HFFc6 (cell line): ENCODE measurements around the gene DCAF8. TPM values are rescaled to one million over a fixed set of nuclear protein-coding genes. Genes with fewer than 3 reads are reported as not detected.

Experiments used
- DNase-seq: peaks from one replicate; pipeline ENCODE4 v3.0.0-alpha.2; 2018
- H3K27ac Mint-ChIP-seq: 2 replicates; pipeline ENCODE4 v1.8.0; 2020; ENCODE audit warnings: mild to moderate bottlenecking, mixed read lengths
- H3K27me3 Mint-ChIP-seq: 2 replicates; pipeline ENCODE4 v1.8.0; 2021; ENCODE audit warnings: mild to moderate bottlenecking, moderate library complexity, mixed read lengths; ENCODE audit not compliant: insufficient read depth
- H3K36me3 Mint-ChIP-seq: 2 replicates; pipeline ENCODE4 v1.8.0; 2021; ENCODE audit warnings: low read depth, mixed read lengths
- H3K4me1 Mint-ChIP-seq: 2 replicates; pipeline ENCODE4 v1.8.0; 2020; ENCODE audit warnings: low read depth, mixed read lengths
- H3K4me3 Mint-ChIP-seq: 2 replicates; pipeline ENCODE4 v1.8.0; 2020; ENCODE audit warnings: mild to moderate bottlenecking, moderate library complexity, mixed read lengths
- H3K9me3 Mint-ChIP-seq: 2 replicates; pipeline ENCODE4 v1.8.0; 2020; ENCODE audit warnings: mild to moderate bottlenecking, mixed read lengths
- total RNA-seq, 6 experiments: library from RNA; stranded (reverse); fragmentation: NEBNext Ultra II Directional; extraction: Animal tissue kit (Norgen Biotek cat#: 25700); gene quantifications; 2 replicates in 1 of 6; 3 replicates in 5 of 6; pipeline ENCODE4 v1.2.3, GENCODE V29; 2021
- TF ChIP-seq, protein P1 (sequence below): fragments of 200-600 bp; sonication (generic); IDR thresholded peaks from 2 replicates; pipeline ENCODE4 v1.5.0; 2021; ENCODE audit warnings: antibody characterized with exemption, mild to moderate bottlenecking

The DCAF8 gene
- total RNA-seq, 6 experiments from 2014 or later = 65.9 to 73.0 (median 70.1) TPM

DNA sequence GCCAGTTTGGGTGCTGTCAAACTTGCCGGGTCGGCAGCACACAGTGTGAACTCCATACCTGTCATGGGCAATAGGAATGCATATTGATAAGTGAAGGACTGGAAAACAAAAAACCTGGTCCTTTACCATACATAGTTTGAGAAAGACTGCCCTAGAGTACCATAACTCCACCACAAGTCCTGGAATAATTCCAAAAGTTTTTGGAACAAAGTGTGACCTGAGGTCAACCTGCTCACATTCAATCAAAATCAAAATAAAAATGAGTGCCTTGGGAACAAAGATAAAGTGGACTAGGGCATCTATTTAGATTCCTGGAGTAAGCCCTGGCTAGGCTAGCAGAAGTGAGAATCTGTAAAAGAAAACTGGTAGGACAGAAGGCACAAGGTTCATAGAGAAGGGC, 15.0 kb upstream of the DCAF8 start:
- no peak for DNase-seq
- Mint-ChIP-seq H3K4me3 (no peak overlapping the region), H3K9me3 (no peaks in the 10 kb centered on the region), H3K27me3 (no peaks in the 10 kb centered on the region; the same call in 1 of the 2 replicates), H3K4me1 (no peaks in the 10 kb centered on the region), H3K36me3 (peaks cover 29% of the 10 kb centered on the region), H3K27ac (no peak overlapping the region)
- TF ChIP-seq, protein P1, sequence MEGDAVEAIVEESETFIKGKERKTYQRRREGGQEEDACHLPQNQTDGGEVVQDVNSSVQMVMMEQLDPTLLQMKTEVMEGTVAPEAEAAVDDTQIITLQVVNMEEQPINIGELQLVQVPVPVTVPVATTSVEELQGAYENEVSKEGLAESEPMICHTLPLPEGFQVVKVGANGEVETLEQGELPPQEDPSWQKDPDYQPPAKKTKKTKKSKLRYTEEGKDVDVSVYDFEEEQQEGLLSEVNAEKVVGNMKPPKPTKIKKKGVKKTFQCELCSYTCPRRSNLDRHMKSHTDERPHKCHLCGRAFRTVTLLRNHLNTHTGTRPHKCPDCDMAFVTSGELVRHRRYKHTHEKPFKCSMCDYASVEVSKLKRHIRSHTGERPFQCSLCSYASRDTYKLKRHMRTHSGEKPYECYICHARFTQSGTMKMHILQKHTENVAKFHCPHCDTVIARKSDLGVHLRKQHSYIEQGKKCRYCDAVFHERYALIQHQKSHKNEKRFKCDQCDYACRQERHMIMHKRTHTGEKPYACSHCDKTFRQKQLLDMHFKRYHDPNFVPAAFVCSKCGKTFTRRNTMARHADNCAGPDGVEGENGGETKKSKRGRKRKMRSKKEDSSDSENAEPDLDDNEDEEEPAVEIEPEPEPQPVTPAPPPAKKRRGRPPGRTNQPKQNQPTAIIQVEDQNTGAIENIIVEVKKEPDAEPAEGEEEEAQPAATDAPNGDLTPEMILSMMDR = no peak

DNA sequence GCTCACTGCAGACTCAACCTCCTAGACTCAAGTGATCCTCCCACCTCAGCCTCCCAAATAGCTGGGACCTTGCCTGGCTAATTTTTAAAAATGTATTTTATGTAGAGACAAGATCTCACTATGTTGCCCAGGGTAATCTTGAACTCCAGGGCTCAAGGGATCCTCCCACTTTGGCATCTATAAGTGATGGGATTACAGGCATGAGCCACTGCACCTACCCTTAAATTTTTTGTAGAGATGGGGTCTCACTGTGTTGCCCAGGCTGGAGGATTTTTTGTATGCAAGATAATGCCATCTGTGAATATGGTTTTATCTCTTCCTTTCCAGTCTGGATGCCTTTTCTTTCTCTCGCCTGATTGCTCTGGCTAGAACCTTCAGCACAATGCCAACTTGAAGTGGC, 8.7 kb upstream of the DCAF8 start:
- Mint-ChIP-seq H3K27me3 (peaks cover 8% of the 10 kb centered on the region), H3K27ac (no peak overlapping the region), H3K4me1 (no peaks in the 10 kb centered on the region), H3K36me3 (no peaks in the 10 kb centered on the region), H3K9me3 (no peaks in the 10 kb centered on the region), H3K4me3 (no peak overlapping the region)
- no peak for DNase-seq
- TF ChIP-seq, protein P1 = no peak

- Mint-ChIP-seq H3K27me3 (peaks cover 9% of the 10 kb centered on the region), H3K9me3 (no peaks in the 10 kb centered on the region), H3K36me3 (no peaks in the 10 kb centered on the region), H3K27ac (no peak overlapping the region), H3K4me1 (peaks cover 6% of the 10 kb centered on the region; the same call in 1 of the 2 replicates), H3K4me3 (no peak overlapping the region)
- TF ChIP-seq, protein P1 = no peak
- no peak for DNase-seq
Observed at GRCh38 chr1:160267284-160267991, 5.1 kb upstream of the DCAF8 start.

DNA sequence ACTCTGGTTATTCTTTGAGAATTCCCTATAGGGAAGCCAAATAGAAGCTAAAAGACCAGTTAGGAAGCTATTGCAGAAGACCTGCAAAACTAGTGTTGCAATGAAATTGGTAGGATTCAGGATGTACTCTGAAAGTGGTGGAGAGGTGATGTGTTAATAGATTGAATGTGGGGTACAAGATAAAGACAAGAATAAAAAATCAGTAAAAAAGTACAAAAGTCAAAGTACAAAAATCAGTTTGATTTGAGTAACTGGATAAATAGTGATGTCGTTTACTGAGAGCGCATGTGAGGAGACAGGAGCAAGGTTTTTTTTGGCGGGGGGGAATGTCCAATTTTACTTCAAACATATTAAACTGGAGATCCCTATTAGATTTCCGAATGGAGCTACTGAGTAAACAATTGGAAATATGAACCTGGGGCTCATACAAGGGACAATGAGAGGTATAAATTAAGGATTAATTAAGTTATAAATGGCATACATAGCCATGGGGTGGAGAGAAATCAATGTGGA, 2.5 kb upstream of the DCAF8 start:
- Mint-ChIP-seq H3K36me3 (0 out of 2 replicates have a peak, but pooled peaks cover 3% of the 10 kb centered on the region), H3K27me3 (peaks cover 12% of the 10 kb centered on the region), H3K4me1 (peaks cover 23% of the 10 kb centered on the region), H3K27ac (no peak overlapping the region), H3K9me3 (no peaks in the 10 kb centered on the region), H3K4me3 (no peak overlapping the region)
- TF ChIP-seq, protein P1 = no peak
- DNase-seq = no peak

DNA sequence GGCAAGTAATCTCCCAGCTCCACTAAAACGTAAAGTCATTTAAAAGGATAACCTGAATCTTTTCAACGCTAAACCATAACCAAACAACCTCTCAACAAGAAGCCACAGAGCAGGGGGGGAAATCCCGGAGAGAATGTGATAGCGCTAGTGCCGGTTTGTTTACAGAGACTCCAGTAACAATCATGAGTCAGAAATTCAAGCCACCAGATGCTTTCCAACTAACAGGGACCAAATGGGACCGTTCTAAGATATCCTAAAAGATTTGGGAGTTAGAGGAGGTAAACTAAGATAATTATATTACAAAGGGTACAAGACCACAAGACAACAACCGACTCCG, 825 bp downstream of the DCAF8 start:
- Mint-ChIP-seq H3K4me1 (peaks cover 49% of the 10 kb centered on the region), H3K9me3 (no peaks in the 10 kb centered on the region), H3K36me3 (peaks cover 7% of the 10 kb centered on the region; the same call in 1 of the 2 replicates), H3K27ac (peak overlapping the region; percentile 99), H3K4me3 (peak overlapping the region; percentile 99), H3K27me3 (peaks cover 5% of the 10 kb centered on the region)
- peak; percentile 80 for DNase-seq
- TF ChIP-seq, protein P1 = no peak
